H1 (cell line): Measurements from ENCODE around the gene PPID. TPM values are rescaled to one million over a fixed set of nuclear protein-coding genes. Genes with fewer than 3 reads are reported as not detected.
A peak's percentile ranks its signal among the peaks of the same experiment; 100 is the strongest.

Experiments used
- CTCF ChIA-PET: fragments of 300-600 bp; sonication (Branson Sonifier 250); formaldehyde crosslinking; loops from one replicate; lab custom pipeline; 2021; ENCODE audit not compliant: partially characterized antibody; lab: Charles Lee
- POLR2A ChIA-PET: fragments of 300-600 bp; sonication (Branson Sonifier 250); formaldehyde crosslinking; loops from one replicate; lab custom pipeline; 2021; ENCODE audit warnings: inconsistent platforms; ENCODE audit not compliant: partially characterized antibody; lab: Charles Lee
- DNase-seq, 2 experiments: peaks; one replicate each; pipeline versions ENCODE4 v3.0.0 to v3.0.0-alpha.2; 2010 to 2022; ENCODE audit warnings: low spot score in 2 of 2, low read depth in 1 of 2, mixed read lengths in 1 of 2
- FAIRE-seq: peaks from 2 replicates; lab custom pipeline; 2011; peaks lifted over from hg19 to GRCh38; lab: Jason Lieb, UNC
- H2AFZ ChIP-seq: 2 replicates; pipeline ENCODE4 v1.8.1; 2012; ENCODE audit warnings: low read length, inconsistent platforms
- H2AK5ac ChIP-seq: 2 replicates; pipeline ENCODE4 v1.6.1; 2013; ENCODE audit warnings: low read depth, low read length
- H2BK120ac ChIP-seq: replicated peaks from 2 replicates; pipeline ENCODE3; 2013; ENCODE audit warnings: low read depth, low read length, inconsistent platforms
- H2BK12ac ChIP-seq: 2 replicates; pipeline ENCODE4 v1.6.1; 2013; ENCODE audit warnings: low read depth, low read length
- H2BK15ac ChIP-seq: 2 replicates; pipeline ENCODE4 v1.6.1; 2013; ENCODE audit warnings: low read length
- H2BK20ac ChIP-seq: 2 replicates; pipeline ENCODE4 v1.6.1; 2013; ENCODE audit warnings: low read length
- H2BK5ac ChIP-seq: 2 replicates; pipeline ENCODE4 v1.6.1; 2013; ENCODE audit warnings: low read depth, low read length
- H3K14ac ChIP-seq: 2 replicates; pipeline ENCODE4 v1.6.1; 2013; ENCODE audit warnings: inconsistent platforms; ENCODE audit not compliant: insufficient read length
- H3K18ac ChIP-seq: 2 replicates; pipeline ENCODE4 v1.6.1; 2013; ENCODE audit warnings: low read length; ENCODE audit errors: extremely low read depth
- H3K23ac ChIP-seq: 2 replicates; pipeline ENCODE4 v1.6.1; 2013; ENCODE audit warnings: inconsistent platforms; ENCODE audit not compliant: insufficient read length
- H3K23me2 ChIP-seq: 2 replicates; pipeline ENCODE4 v1.6.1; 2013; ENCODE audit warnings: low read depth, low read length
- H3K27ac ChIP-seq: 2 replicates; pipeline ENCODE4 v1.6.1; 2011; ENCODE audit warnings: low read depth, low read length, inconsistent platforms
- H3K27me3 ChIP-seq, 4 experiments: replicated peaks in 1 of 4; 1 replicate in 1 of 4; 2 replicates in 3 of 4; pipeline versions ENCODE4 v1.6.1 to v1.8.1; 2011 to 2013; ENCODE audit warnings: low read length in 3 of 4, mild to moderate bottlenecking in 3 of 4, inconsistent platforms in 2 of 4, mixed read lengths in 2 of 4, moderate library complexity in 1 of 4; ENCODE audit not compliant: control insufficient read depth in 3 of 4, insufficient read depth in 3 of 4; ENCODE audit errors: extremely low read depth in 1 of 4
- H3K36me3 ChIP-seq, 4 experiments: 2 replicates each; pipeline versions ENCODE4 v1.6.1 to v1.8.1; 2011 to 2013; ENCODE audit warnings: mild to moderate bottlenecking in 4 of 4, low read length in 3 of 4, moderate library complexity in 2 of 4, control low read depth in 1 of 4, inconsistent platforms in 1 of 4; ENCODE audit not compliant: insufficient read depth in 4 of 4, control insufficient read depth in 2 of 4
- H3K4ac ChIP-seq: replicated peaks from 2 replicates; pipeline ENCODE3; 2013; ENCODE audit warnings: low read length, low read depth, mixed read lengths, inconsistent platforms; ENCODE audit not compliant: insufficient read length
- H3K4me1 ChIP-seq, 4 experiments: replicated peaks in 1 of 4; 1 replicate in 1 of 4; 2 replicates in 3 of 4; pipeline versions ENCODE4 v1.6.1 to v1.8.1; 2011 to 2013; ENCODE audit warnings: low read length in 3 of 4, inconsistent platforms in 2 of 4, mixed read lengths in 1 of 4; ENCODE audit not compliant: insufficient read depth in 4 of 4, control insufficient read depth in 3 of 4
- H3K4me2 ChIP-seq, 2 experiments: 2 replicates each; pipeline versions ENCODE4 v1.6.1 to v1.8.1; 2011 to 2013; ENCODE audit warnings: low read depth in 2 of 2, low read length in 2 of 2, control low read depth in 1 of 2, inconsistent platforms in 1 of 2, mild to moderate bottlenecking in 1 of 2; ENCODE audit not compliant: insufficient read depth in 1 of 2
- H3K4me3 ChIP-seq, 4 experiments: fragments of 200-600, 300-600 bp in 1 of 4; sonication (generic), shearing (Covaris generic), sonication (Bioruptor Twin) in 1 of 4; 2 replicates each; pipeline versions ENCODE4 v1.5.1 to v1.8.1; 2011 to 2016; ENCODE audit warnings: low read length in 4 of 4, low read depth in 3 of 4, control low read depth in 2 of 4, inconsistent platforms in 2 of 4, mild to moderate bottlenecking in 2 of 4, mixed read lengths in 1 of 4, moderate library complexity in 1 of 4; ENCODE audit not compliant: insufficient read depth in 2 of 4; ENCODE audit errors: extremely low read depth in 1 of 4
- H3K56ac ChIP-seq: replicated peaks from 2 replicates; pipeline ENCODE3; 2013; ENCODE audit warnings: low read depth, mild to moderate bottlenecking, mixed read lengths, low read length, inconsistent platforms; ENCODE audit not compliant: insufficient read length
- H3K79me1 ChIP-seq: 2 replicates; pipeline ENCODE4 v1.6.1; 2013; ENCODE audit warnings: low read depth, low read length, control low read depth
- H3K79me2 ChIP-seq, 2 experiments: 2 replicates each; pipeline versions ENCODE4 v1.6.1 to v1.8.1; 2012 to 2013; ENCODE audit warnings: low read length in 2 of 2, mild to moderate bottlenecking in 2 of 2, inconsistent platforms in 1 of 2; ENCODE audit not compliant: insufficient read depth in 2 of 2, control insufficient read depth in 1 of 2
- H3K9ac ChIP-seq, 4 experiments: replicated peaks in 1 of 4; 1 replicate in 1 of 4; 2 replicates in 3 of 4; pipeline versions ENCODE4 v1.6.1 to v1.8.1; 2011 to 2013; ENCODE audit warnings: low read depth in 3 of 4, low read length in 3 of 4, control low read depth in 2 of 4, mild to moderate bottlenecking in 2 of 4, moderate library complexity in 2 of 4, inconsistent platforms in 1 of 4; ENCODE audit errors: extremely low read depth in 1 of 4
- H3K9me3 ChIP-seq, 2 experiments: 2 replicates each; pipeline versions ENCODE4 v1.6.1 to v1.8.1; 2012 to 2013; ENCODE audit warnings: mild to moderate bottlenecking in 2 of 2, moderate library complexity in 2 of 2, control low read depth in 1 of 2, inconsistent platforms in 1 of 2, low read depth in 1 of 2, low read length in 1 of 2, mixed read lengths in 1 of 2; ENCODE audit not compliant: insufficient read depth in 2 of 2
- H4K20me1 ChIP-seq, 2 experiments: replicated peaks in 1 of 2; 2 replicates each; pipeline versions ENCODE3 to v1.8.1; 2011 to 2013; ENCODE audit warnings: inconsistent platforms in 2 of 2, low read length in 2 of 2, mild to moderate bottlenecking in 1 of 2; ENCODE audit not compliant: insufficient read depth in 2 of 2, control insufficient read depth in 1 of 2
- H4K5ac ChIP-seq: 2 replicates; pipeline ENCODE4 v1.6.1; 2013; ENCODE audit warnings: low read length, low read depth, mixed read lengths, inconsistent platforms; ENCODE audit not compliant: insufficient read length
- H4K8ac ChIP-seq: 2 replicates; pipeline ENCODE4 v1.8.0; 2013; ENCODE audit warnings: mild to moderate bottlenecking, moderate library complexity, low read length, inconsistent platforms; ENCODE audit not compliant: insufficient read depth; ENCODE audit errors: extremely low read depth
- H4K91ac ChIP-seq: replicated peaks from 2 replicates; pipeline ENCODE3; 2013; ENCODE audit warnings: low read length, mixed read lengths, inconsistent platforms; ENCODE audit not compliant: insufficient read length
- ASH2L ChIP-seq: fragments of 200-600, 300-600 bp; sonication (generic); IDR thresholded peaks from one replicate; pipeline ENCODE4 v1.7.1; 2017; ENCODE audit warnings: low read length
- CHD2 ChIP-seq: IDR thresholded peaks from 2 replicates; pipeline ENCODE4 v1.6.1; 2012; ENCODE audit warnings: low read length, improper control_type of control experiment
- CTBP2 ChIP-seq: IDR thresholded peaks from 2 replicates; pipeline ENCODE4 v1.7.0; 2011; ENCODE audit warnings: borderline replicate concordance, mild to moderate bottlenecking, moderate library complexity, mixed read lengths, low read length; ENCODE audit not compliant: insufficient read depth, insufficient read length
- EGR1 ChIP-seq: IDR thresholded peaks from 2 replicates; pipeline ENCODE4 v1.6.1; 2011; ENCODE audit warnings: low read depth, low read length, borderline replicate concordance
- TAF1 ChIP-seq: IDR thresholded peaks from 2 replicates; pipeline ENCODE4 v1.6.1; 2011; ENCODE audit warnings: mild to moderate bottlenecking, low read depth, low read length
- WGBS, 2 experiments: shearing (Covaris generic) in 1 of 2; methylation state at CpG; one replicate each; pipeline versions ENCODE4 v1.1.6 to v1.1.7; 2013 to 2015; ENCODE audit warnings: low lambda C conversion rate in 2 of 2, mixed read lengths in 2 of 2, inconsistent platforms in 1 of 2, low coverage in 1 of 2, missing lambda C conversion rate in 1 of 2; ENCODE audit not compliant: insufficient replicate concordance in 2 of 2, insufficient coverage in 1 of 2, insufficient read length in 1 of 2; ENCODE audit errors: extremely low coverage in 1 of 2, missing lambda C conversion rate in 1 of 2; 5-methylcytosine and 5-hydroxymethylcytosine counted together
- polyA plus RNA-seq, 7 experiments: library from polyadenylated mRNA; depleted of rRNA in 3 of 7; stranded (reverse) in 5 of 7; unstranded in 2 of 7; fragments of >200 nt in 5 of 7; fragments of 200-250 nt in 2 of 7; gene quantifications; 1 replicate in 5 of 7; 2 replicates in 1 of 7; 4 replicates in 1 of 7; pipeline versions ENCODE4 v1.2.1 to v1.2.3, GENCODE V29; 2011 to 2013; ENCODE audit warnings: missing spikeins in 2 of 7, mixed read lengths in 2 of 7
- total RNA-seq: library from RNA; stranded (reverse); fragmentation: NEBNext Ultra II Directional; extraction: Animal tissue kit (Norgen Biotek cat#: 25700); gene quantifications from 2 replicates; pipeline ENCODE4 v1.2.1, GENCODE V29; 2021
- TF ChIP-seq, protein P1 (sequence below), 3 experiments: IDR thresholded peaks; 1 replicate in 2 of 3; 2 replicates in 1 of 3; pipeline versions ENCODE4 v1.5.1 to v1.6.1; 2011; ENCODE audit warnings: low read length in 3 of 3, mild to moderate bottlenecking in 3 of 3, inconsistent platforms in 2 of 3, low read depth in 1 of 3, moderate library complexity in 1 of 3; ENCODE audit not compliant: insufficient read depth in 1 of 3; ENCODE audit errors: control extremely low read depth in 1 of 3
- TF ChIP-seq, protein P2 (sequence below): IDR thresholded peaks from 2 replicates; pipeline ENCODE4 v1.6.1; 2011; ENCODE audit warnings: low read depth, mild to moderate bottlenecking, low read length; ENCODE audit not compliant: insufficient read depth

Gene PPID
- total and polyA plus RNA-seq, 2 of the 8 experiments (the other 6 are each of a cell fraction or from before 2014, with no cell fraction given), result 20.2 to 53.2 TPM

DNA sequence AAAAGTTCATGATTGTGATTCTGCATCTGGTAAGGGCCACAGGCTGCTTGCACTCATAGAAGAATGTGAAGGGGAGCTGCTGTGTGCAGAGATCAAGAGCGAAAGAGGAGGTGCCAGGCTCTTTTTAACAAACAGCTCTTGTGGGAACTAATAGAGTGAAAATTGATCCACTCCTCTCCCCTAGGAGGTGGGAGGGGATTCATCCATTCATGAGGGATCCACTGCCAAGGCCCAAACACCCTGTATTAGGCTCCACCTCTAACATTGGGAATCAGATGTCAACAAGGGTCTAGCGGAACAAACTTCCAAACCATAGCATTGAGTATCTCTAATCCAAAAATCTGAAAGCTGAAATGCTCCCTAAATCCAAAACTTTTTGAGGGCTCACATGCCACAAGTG lies 16.4 kb upstream of the PPID start:
- no peak overlapping the region for H2BK120ac ChIP-seq
- H4K8ac ChIP-seq, result no peak overlapping the region
- no peaks in the 10 kb centered on the region; a peak in 1 of 4 replicates for H3K9me3 ChIP-seq
- no peak overlapping the region for H3K18ac ChIP-seq
- H3K56ac ChIP-seq, result no peak overlapping the region
- POLR2A ChIA-PET, result no interaction called here
- no peak overlapping the region for H3K9ac ChIP-seq
- peaks cover 3% of the 10 kb centered on the region; the same call in 1 of the 2 replicates for H3K23me2 ChIP-seq
- no peak overlapping the region for H2BK15ac ChIP-seq
- no peak overlapping the region for H4K91ac ChIP-seq
- H3K4me1 ChIP-seq, result peaks cover 0 to 2% (median 0%) of the 10 kb centered on the region in 4 experiments; a peak in 1 of 7 replicates
- no peak overlapping the region for H3K27ac ChIP-seq
- no peak overlapping the region for H2BK20ac ChIP-seq
- TF ChIP-seq, protein P1, sequence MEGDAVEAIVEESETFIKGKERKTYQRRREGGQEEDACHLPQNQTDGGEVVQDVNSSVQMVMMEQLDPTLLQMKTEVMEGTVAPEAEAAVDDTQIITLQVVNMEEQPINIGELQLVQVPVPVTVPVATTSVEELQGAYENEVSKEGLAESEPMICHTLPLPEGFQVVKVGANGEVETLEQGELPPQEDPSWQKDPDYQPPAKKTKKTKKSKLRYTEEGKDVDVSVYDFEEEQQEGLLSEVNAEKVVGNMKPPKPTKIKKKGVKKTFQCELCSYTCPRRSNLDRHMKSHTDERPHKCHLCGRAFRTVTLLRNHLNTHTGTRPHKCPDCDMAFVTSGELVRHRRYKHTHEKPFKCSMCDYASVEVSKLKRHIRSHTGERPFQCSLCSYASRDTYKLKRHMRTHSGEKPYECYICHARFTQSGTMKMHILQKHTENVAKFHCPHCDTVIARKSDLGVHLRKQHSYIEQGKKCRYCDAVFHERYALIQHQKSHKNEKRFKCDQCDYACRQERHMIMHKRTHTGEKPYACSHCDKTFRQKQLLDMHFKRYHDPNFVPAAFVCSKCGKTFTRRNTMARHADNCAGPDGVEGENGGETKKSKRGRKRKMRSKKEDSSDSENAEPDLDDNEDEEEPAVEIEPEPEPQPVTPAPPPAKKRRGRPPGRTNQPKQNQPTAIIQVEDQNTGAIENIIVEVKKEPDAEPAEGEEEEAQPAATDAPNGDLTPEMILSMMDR (IDR thresholded peaks at IDR 0.05; ENCODE audit: control extremely low read depth in 1 of 3, insufficient read depth in 1 of 3, low read depth in 1 of 3, low read length in 3 of 3), result no peak
- no peak for TF ChIP-seq ASH2L
- no peak for TF ChIP-seq EGR1
- no peak for TF ChIP-seq CHD2
- TF ChIP-seq CTBP2, result no peak
- TF ChIP-seq TAF1, result no peak
- TF ChIP-seq, protein P2, sequence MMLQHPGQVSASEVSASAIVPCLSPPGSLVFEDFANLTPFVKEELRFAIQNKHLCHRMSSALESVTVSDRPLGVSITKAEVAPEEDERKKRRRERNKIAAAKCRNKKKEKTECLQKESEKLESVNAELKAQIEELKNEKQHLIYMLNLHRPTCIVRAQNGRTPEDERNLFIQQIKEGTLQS, result no peak
- TF ChIP-seq, all 59 proteins: peak for 0
- no peak overlapping the region for H2BK12ac ChIP-seq
- H2AK5ac ChIP-seq, result no peak overlapping the region
- H3K4me3 ChIP-seq, result no peak overlapping the region
- H3K4me2 ChIP-seq, result no peak overlapping the region
- CTCF ChIA-PET, result interaction anchor here (0.8 kb wide), 1 partner anchor 47 kb away, joined by 3 read pairs; no protein-coding TSS in a partner anchor
- H3K79me1 ChIP-seq, result no peaks in the 10 kb centered on the region
- 76% methylated on average over 2 of the region's 2 CpGs; no CpG with 5 or more reads in 1 of the 2 experiments for WGBS, 2 experiments
- no peaks in the 10 kb centered on the region for H4K20me1 ChIP-seq
- no peak overlapping the region for H3K4ac ChIP-seq
- no peak for DNase-seq
- no peak overlapping the region for H4K5ac ChIP-seq
- H3K36me3 ChIP-seq, result no peaks in the 10 kb centered on the region
- FAIRE-seq, result peak; percentile 7
- H3K79me2 ChIP-seq, result no peaks in the 10 kb centered on the region
- no peak overlapping the region for H3K14ac ChIP-seq
- no peak overlapping the region for H2BK5ac ChIP-seq
- H3K23ac ChIP-seq, result no peak overlapping the region
- H3K27me3 ChIP-seq, result no peaks in the 10 kb centered on the region
- peak overlapping the region; percentile 76; the same call in 1 of the 2 replicates for H2AFZ ChIP-seq
